IPS DF 4.7 (cell line): ENCODE measurements around the gene GAMT.

Experiments
- DNase-seq: peaks from one replicate; pipeline ENCODE4 v3.0.0-alpha.2; 2013; ENCODE audit warnings: low spot score; ENCODE audit errors: extremely low read depth

Gene GAMT

GRCh38 chr19:1386945-1387683 is 14.2 kb downstream of the GAMT start:
- DNase-seq = no peak

GRCh38 chr19:1385816-1386215 is 15.5 kb downstream of the GAMT start:
- DNase-seq = no peak

- DNase-seq = no peak
Observed at GRCh38 chr19:1384478-1385110, 16.7 kb downstream of the GAMT start.

DNA sequence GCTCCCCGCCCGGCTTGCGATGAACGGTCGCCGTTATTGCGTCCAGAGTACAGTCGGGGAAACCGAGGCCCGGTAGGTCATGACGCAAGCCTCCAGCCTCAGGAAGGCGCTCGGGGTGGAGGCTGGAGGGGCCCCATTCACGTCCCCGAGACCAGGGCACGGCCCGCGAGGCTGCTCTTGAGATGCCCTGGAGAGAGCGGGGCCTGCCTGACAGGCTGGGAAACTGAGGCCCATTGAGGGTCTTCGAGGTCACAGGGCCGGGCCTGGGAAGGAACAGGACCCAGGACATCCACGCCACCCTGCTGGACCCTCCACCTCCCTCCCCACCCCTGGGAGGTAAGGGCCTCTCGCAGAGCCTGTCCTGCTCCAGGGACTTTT is 17.3 kb downstream of the GAMT start:
- no peak for DNase-seq

- no peak for DNase-seq
Observed at GRCh38 chr19:1383312-1384084, 17.8 kb downstream of the GAMT start, which contains the start of gene NDUFS7. TSS of gene NDUFS7 (plus strand) at chr19:1383907. CDS start at chr19:1383927, 20 bp downstream.

GRCh38 chr19:1383017-1383311 is 18.4 kb downstream of the GAMT start:
- DNase-seq = no peak

DNA sequence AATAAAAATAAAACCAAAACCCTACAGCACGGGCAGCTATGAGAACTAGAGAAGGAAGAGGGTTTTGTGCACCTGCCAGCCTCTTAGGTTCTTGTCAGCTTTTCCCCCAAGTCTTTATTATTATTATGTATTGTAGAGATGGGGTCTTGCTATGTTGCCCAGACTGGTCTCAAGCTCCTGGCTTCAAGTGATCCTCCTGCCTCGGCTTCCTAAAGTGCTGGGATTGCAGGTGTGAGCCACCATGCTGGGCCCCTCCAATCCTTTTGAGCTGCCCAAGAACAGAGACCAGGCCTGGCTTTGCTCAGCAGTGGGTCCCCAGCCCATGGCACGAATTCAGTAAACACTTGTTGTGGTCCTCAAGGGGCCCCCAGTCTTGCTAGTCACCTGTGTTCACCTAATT is 19.1 kb downstream of the GAMT start:
- DNase-seq = no peak

GRCh38 chr19:1379961-1380489 is 21.3 kb downstream of the GAMT start:
- DNase-seq = no peak

DNA sequence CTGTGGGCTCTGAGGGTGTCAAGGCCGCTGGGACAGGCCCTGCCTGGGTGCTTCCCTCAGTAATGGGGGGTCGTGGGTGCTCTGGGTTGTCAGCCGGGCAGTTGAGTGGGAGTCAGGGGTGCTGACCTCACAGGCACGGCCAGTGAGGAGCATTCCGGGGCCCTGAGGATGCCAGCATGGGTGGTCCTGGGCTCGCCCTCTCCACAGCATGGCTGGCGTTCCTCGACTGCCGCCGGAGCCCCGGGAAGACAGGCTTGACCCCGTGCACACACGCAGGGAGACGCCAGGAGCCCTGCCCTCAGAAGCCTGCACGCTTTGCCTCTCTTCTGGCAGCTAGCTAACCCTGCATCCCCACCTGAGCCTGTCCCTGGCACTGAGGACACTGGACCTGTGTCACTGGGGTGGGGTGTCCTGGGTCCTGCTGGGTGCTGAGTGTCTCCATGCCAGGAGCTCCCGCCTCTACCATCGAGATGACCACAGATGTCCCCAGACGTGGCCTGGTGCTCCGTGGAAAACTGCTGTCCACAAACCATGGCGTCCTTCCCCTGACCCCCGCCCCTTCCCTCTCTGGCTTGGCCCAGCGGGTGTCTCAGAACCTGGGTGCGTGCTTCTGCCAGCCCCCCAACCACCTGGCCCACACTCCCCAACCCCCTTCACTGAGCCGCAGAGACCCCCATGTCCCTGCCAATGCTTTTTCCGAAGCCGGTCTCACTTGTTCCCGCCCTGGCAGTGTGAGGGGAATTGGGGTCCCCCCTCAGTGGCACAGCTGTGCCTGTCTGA is 22.0 kb downstream of the GAMT start:
- no peak for DNase-seq

DNA sequence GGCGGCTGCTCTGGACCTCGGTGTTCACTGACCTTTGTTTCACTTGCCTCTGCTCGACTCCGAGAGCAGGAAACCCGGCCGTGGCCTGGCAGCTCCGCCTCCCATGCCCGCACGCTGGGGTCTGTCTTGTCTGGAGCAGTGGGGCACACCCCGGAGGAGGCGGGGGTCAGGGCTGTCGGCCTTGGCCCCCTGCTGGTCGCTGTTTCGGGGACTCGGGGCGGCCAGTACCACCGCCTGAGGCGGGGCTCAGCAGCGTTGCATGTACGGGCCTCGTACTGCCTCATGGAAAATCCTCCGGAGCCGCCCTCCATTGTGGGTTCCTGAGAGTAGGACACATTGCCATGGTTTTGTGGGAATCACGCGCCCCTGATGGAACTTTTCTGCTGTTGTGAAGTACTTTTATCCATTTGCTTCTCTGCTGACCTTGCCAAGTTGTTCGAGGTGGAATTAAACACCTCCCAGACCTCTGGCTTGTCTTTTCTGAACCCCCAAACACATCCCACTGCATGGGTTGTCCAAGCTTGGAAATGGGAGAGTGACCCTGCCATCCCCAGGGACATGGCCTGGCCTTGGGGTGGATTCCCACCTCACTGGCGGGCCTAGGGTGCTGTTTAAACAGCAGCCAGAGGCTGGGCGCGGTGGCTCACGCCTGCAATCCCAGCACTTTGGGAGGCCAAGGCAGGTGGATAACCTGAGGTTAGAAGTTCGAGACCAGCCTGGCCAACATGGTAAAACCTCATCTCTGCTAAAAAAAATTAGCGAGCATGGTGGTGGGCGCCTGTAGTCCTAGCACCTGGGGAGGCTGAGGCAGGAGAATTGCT is 23.2 kb downstream of the GAMT start:
- no peak for DNase-seq

DNA sequence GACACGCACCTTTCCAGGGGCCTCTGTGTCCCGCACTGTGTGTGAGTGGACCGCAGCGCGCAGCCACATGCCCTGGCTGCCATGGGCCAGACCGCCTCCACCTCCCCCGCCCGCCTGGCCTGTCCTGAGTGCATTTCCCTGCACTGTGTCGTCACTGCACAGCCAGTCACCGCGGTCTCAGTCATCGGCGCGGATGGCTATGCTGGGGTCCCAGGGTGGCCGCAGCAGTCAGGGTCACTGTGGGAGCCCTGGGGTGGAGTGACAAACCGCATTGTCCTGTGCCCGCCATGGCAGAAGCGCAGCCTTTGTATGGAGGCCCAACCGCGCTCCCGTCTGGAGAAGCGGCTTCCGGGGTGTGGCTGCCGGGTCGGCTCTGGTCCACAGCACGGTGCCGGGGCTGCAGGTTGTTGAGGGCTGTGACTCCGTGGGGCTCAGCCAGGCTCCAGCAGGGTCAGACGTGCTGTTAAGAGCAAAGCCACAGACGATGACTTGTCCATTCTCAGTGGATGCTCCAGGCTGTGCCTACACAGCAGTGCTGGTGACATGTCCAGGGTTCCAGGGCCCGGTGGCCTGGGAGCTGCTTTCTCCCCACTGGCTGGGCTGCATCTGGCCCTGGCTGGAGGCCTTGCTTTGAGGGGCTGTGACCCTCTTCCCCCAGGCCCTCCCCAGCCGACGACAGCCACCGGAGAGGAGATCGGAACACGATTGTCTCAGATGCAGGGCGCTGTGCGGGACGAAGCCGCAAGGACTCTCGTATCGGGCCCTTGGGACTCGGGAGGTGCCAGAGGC is 24.0 kb downstream of the GAMT start:
- no peak for DNase-seq

GRCh38 chr19:1376415-1376805 is 24.9 kb downstream of the GAMT start:
- no peak for DNase-seq

GRCh38 chr19:1374250-1374577 is 27.1 kb downstream of the GAMT start:
- no peak for DNase-seq

- no peak for DNase-seq
Observed at GRCh38 chr19:1373534-1374249, 27.6 kb downstream of the GAMT start.

- DNase-seq = no peak
Observed at GRCh38 chr19:1373042-1373533, 28.3 kb downstream of the GAMT start.

DNA sequence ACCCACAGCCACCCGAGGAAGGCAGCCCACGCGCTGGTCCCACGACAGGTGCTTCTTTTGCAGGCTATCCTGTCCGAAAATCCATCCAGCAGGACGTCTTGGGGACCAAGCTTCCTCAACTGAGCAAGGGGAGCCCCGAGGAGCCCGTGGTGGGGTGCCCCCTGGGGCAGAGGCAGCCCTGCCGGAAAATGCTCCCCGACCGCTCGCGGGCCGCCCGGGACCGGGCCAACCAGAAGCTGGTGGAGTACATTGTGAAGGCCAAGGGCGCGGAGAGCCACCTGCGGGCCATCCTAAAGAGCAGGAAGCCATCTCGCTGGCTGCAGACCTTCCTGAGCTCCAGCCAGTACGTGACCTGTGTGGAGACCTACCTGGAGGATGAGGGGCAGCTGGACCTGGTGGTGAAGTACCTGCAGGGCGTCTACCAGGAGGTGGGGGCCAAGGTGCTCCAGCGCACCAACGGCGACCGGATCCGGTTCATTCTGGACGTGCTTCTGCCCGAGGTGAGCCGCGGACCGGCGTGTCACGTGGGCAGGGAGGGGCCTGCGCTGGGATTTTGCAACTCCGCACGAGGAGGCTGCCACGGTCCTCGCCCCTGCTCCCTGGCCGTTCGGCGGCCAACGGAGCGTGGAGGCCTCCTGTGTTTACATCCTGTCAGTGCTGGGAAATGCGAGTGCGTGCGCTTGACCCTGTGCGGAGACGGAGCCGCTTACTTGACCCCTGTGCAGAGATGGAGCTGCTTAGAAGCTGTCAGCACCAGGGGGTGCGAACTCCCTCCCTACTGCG is 30.6 kb downstream of the GAMT start:
- no peak for DNase-seq

GRCh38 chr19:1369214-1369805 is 32.0 kb downstream of the GAMT start:
- no peak for DNase-seq
